Uterus (tissue), 4 donors: ENCODE results near the gene KARS1. TPM values are rescaled to one million over a fixed set of nuclear protein-coding genes. Genes with fewer than 3 reads are reported as not detected.

ENCODE experiments used
- DNase-seq, 2 donors: peaks; one replicate each; pipeline ENCODE4 v3.0.0-alpha.2; 2019 to 2020
- H3K27ac ChIP-seq, 2 donors: fragments of 200-600 bp; sonication (generic); 1 replicate in 1 of 2; 2 replicates in 1 of 2; pipeline ENCODE4 v1.5.1; 2016 to 2018
- H3K27me3 ChIP-seq, 2 donors: fragments of 200-600 bp; sonication (generic); one replicate each; pipeline ENCODE4 v1.5.1; 2018 to 2019; ENCODE audit warnings: control low read depth in 1 of 2
- H3K36me3 ChIP-seq, 2 donors: fragments of 200-600 bp; sonication (generic); one replicate each; pipeline ENCODE4 v1.5.1; 2019; ENCODE audit warnings: control low read depth in 1 of 2
- H3K4me1 ChIP-seq, 2 donors: fragments of 200-600 bp; sonication (generic); one replicate each; pipeline ENCODE4 v1.5.1; 2018 to 2019; ENCODE audit warnings: control low read depth in 1 of 2
- H3K4me3 ChIP-seq, 2 donors: fragments of 200-600 bp; sonication (generic); 1 replicate in 1 of 2; 2 replicates in 1 of 2; pipeline ENCODE4 v1.5.1; 2018 to 2019; ENCODE audit warnings: mild to moderate bottlenecking in 1 of 2
- H3K9me3 ChIP-seq, 2 donors: fragments of 200-600 bp; sonication (generic); one replicate each; pipeline ENCODE4 v1.5.1; 2019; ENCODE audit warnings: control low read depth in 1 of 2
- CTCF ChIP-seq, 4 experiments: fragments of 200-600 bp in 2 of 4; fragments of 450-650 bp in 2 of 4; sonication (generic) in 2 of 4; IDR thresholded peaks; one replicate each; pipeline ENCODE4 v1.5.1; 2016 to 2019; ENCODE audit warnings: antibody characterized with exemption in 4 of 4, mild to moderate bottlenecking in 2 of 4, moderate library complexity in 1 of 4
- POLR2A ChIP-seq, 2 donors: fragments of 450-650 bp; IDR thresholded peaks; one replicate each; pipeline ENCODE4 v1.6.1; 2016; ENCODE audit warnings: antibody characterized with exemption in 2 of 2, mild to moderate bottlenecking in 1 of 2, moderate library complexity in 1 of 2
- intact Hi-C: fragments of 100-400 bp; cut with DNase I; formaldehyde crosslinking; loops from one replicate; pipeline ENCODE4 v1.15.1; 2023; ENCODE audit warnings: low total_unique reads
- total RNA-seq, 4 donors: library from RNA; depleted of rRNA in 3 of 4; stranded (reverse); fragments of >200 nt in 3 of 4; gene quantifications; one replicate each; pipeline versions ENCODE4 v1.1.0 to v1.2.4, GENCODE V29; 2014 to 2023
- donor health status: DM: yes; HTN: yes; CAD: no.

Gene KARS1
- total RNA-seq, 4 donors from 2014 or later = 51.8 to 101 (median 87.1) TPM

- Histone ChIP-seq H3K9me3 (no peaks in the 10 kb centered on the region), H3K27me3 (no peaks in the 10 kb centered on the region), H3K27ac (no peak overlapping the region), H3K4me3 (no peak overlapping the region), H3K36me3 (no peaks in the 10 kb centered on the region), H3K4me1 (no peaks in the 10 kb centered on the region)
- no peak for DNase-seq
- intact Hi-C loops = loop anchor here (10.0 kb wide), 1 partner anchor 56 kb away; the partner anchor contains the start of gene GABARAPL2
- TF ChIP-seq POLR2A (IDR thresholded peaks at IDR 0.05) (no peak), CTCF (IDR thresholded peaks at IDR 0.05) (no peak)
Observed at GRCh38 chr16:75620326-75621169, 26.9 kb downstream of the KARS1 start.

GRCh38 chr16:75618780-75619179 is 28.7 kb downstream of the KARS1 start:
- no peak for TF ChIP-seq POLR2A (IDR thresholded peaks at IDR 0.05)
- no peak for TF ChIP-seq CTCF (IDR thresholded peaks at IDR 0.05)
- no peak for DNase-seq
- intact Hi-C loops = no loop called here

GRCh38 chr16:75617121-75617520 is 30.3 kb downstream of the KARS1 start:
- H3K27me3 ChIP-seq = no peaks in the 10 kb centered on the region
- TF ChIP-seq POLR2A (IDR thresholded peaks at IDR 0.05) = no peak
- TF ChIP-seq CTCF (IDR thresholded peaks at IDR 0.05) = no peak
- no peaks in the 10 kb centered on the region for H3K9me3 ChIP-seq
- H3K27ac ChIP-seq = no peak overlapping the region
- H3K36me3 ChIP-seq = no peaks in the 10 kb centered on the region
- no peak overlapping the region for H3K4me3 ChIP-seq
- no peaks in the 10 kb centered on the region for H3K4me1 ChIP-seq
- intact Hi-C loops = no loop called here
- no peak for DNase-seq

More at GRCh38 chr16:75618780-75619179, 28.7 kb downstream of the KARS1 start:
- Histone ChIP-seq H3K4me3 (no peak overlapping the region), H3K4me1 (no peaks in the 10 kb centered on the region), H3K9me3 (no peaks in the 10 kb centered on the region), H3K27me3 (no peaks in the 10 kb centered on the region), H3K36me3 (no peaks in the 10 kb centered on the region), H3K27ac (no peak overlapping the region)

- H3K36me3 ChIP-seq = no peaks in the 10 kb centered on the region
Observed at GRCh38 chr16:75616521-75617010, 30.9 kb downstream of the KARS1 start.

More at GRCh38 chr16:75616521-75617010, 30.9 kb downstream of the KARS1 start:
- intact Hi-C loops = no loop called here
- Histone ChIP-seq H3K4me1 (no peaks in the 10 kb centered on the region), H3K4me3 (no peak overlapping the region), H3K27ac (no peak overlapping the region), H3K9me3 (no peaks in the 10 kb centered on the region), H3K27me3 (no peaks in the 10 kb centered on the region)
- TF ChIP-seq CTCF (IDR thresholded peaks at IDR 0.05) (no peak), POLR2A (IDR thresholded peaks at IDR 0.05) (no peak)
- DNase-seq = no peak
